ENCODE data around the gene E2F4. TPM values are rescaled to one million over a fixed set of nuclear protein-coding genes. Genes with fewer than 3 reads are reported as not detected.

Gene E2F4
- total RNA-seq, 1 donor from 2014 or later: 97.0 TPM

- TF ChIP-seq CTCF (conservative IDR thresholded peaks at IDR 0.05): no peak
- H3K27ac Mint-ChIP-seq (ENCODE audit: unreplicated experiment): no peak overlapping the region
- H3K36me3 Mint-ChIP-seq (ENCODE audit: low read depth): no peaks in the 10 kb centered on the region
- H3K4me3 Mint-ChIP-seq: no peak overlapping the region
- H3K4me1 Mint-ChIP-seq: peaks cover 15% of the 10 kb centered on the region
- no peak for DNase-seq (ENCODE audit: low read depth, low spot score)
- H3K9me3 Mint-ChIP-seq: no peaks in the 10 kb centered on the region
- peaks cover 95% of the 10 kb centered on the region for H3K27me3 Mint-ChIP-seq (ENCODE audit: low read depth)
These were observed 35.7 kb upstream of the E2F4 start for GRCh38 chr16:67156143-67156844.

DNA sequence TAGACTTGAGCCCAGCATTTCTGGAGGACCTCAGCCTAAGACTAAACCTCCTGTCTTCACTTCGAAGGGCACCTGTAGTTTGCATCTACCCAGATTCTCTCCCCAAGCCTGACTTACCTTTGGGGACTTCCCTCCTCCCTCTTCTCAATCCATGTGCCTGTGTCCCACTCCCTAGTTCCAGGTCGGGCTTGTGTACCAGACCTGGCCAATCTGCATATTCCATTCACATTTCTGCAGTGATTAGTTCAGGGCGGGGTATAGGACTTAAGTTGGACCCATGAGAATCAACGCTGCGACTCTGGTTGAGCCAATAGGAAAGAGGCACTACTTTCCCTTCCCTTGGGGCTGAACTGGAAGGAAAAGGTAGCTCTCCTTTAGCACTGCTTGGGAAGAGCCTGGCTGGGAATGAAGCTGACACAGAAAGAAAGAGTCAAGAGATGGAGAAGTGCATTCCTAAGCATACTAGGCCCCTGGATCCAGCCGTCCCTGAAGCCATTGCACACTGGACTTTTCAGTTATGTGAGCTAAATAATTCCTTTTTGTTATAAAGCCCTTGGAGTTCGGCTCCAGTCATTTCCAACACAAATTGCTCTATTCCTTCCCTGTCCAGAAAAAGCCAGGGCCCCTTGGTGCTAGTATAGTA is 34.7 kb upstream of the E2F4 start:
- no peak for DNase-seq (ENCODE audit: low read depth, low spot score)
- no peak for TF ChIP-seq CTCF (conservative IDR thresholded peaks at IDR 0.05)
- peaks cover 15% of the 10 kb centered on the region for H3K4me1 Mint-ChIP-seq
- H3K27ac Mint-ChIP-seq (ENCODE audit: unreplicated experiment): no peak overlapping the region
- H3K36me3 Mint-ChIP-seq (ENCODE audit: low read depth): no peaks in the 10 kb centered on the region
- peak overlapping the region; percentile 54 for H3K4me3 Mint-ChIP-seq
- H3K27me3 Mint-ChIP-seq (ENCODE audit: low read depth): peaks cover 95% of the 10 kb centered on the region
- H3K9me3 Mint-ChIP-seq: no peaks in the 10 kb centered on the region

GRCh38 chr16:67157892-67158635 is 33.9 kb upstream of the E2F4 start:
- Mint-ChIP-seq H3K36me3 (ENCODE audit: low read depth) (no peaks in the 10 kb centered on the region), H3K27me3 (ENCODE audit: low read depth) (peaks cover 95% of the 10 kb centered on the region), H3K4me1 (peaks cover 15% of the 10 kb centered on the region), H3K4me3 (peak overlapping the region; percentile 54), H3K9me3 (no peaks in the 10 kb centered on the region), H3K27ac (ENCODE audit: unreplicated experiment) (no peak overlapping the region)
- DNase-seq (ENCODE audit: low read depth, low spot score): no peak
- TF ChIP-seq CTCF (conservative IDR thresholded peaks at IDR 0.05): no peak

DNA sequence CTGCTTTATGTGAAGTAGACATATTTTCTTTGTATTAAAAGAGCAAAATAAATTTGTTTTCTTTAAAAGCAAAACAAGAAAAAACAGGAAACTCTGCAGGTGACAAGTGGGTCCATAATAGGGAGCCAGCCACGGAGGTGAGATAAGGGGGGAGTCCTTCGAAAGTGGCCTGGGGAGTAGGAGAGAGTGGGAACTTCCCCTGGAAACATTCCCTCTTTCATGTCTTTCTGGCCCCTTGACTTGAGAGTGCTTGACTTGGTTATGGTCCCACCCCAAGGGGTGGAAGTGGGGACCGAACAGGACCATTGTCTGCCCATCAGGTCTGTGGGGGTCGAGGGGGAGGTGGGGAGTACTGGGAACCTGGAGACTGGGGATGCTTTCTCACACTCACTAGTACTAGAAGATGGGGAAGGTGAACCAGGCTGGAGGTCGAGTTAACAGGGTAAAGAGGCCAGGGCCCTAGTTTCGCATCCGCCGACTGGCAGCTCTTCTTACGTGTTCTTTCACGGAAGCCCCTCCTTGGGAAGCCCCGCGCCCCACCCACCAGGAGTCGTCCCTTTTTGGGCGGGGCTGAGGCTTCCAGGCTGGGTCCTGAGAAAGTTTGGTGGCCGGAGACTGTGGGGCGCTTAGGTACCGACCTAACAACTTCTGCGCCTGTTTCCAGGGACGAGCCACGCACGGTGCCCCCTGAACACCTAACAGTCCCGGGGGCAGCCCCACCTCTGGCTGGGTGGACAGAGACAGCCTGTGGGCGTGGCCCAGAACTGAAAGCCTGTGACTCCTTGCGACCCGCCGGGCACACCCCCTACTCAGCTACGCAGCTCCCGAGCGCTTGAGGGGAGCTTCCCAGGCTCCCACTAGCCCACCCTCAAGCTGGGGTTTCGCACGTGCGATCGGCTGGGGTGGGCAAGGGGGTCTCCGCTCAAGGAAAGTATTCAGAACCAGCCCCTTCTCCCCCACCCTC is 33.0 kb upstream of the E2F4 start:
- Mint-ChIP-seq H3K27me3 (ENCODE audit: low read depth) (peaks cover 95% of the 10 kb centered on the region), H3K4me3 (peak overlapping the region; percentile 54), H3K4me1 (peaks cover 15% of the 10 kb centered on the region), H3K27ac (ENCODE audit: unreplicated experiment) (no peak overlapping the region), H3K36me3 (ENCODE audit: low read depth) (no peaks in the 10 kb centered on the region), H3K9me3 (no peaks in the 10 kb centered on the region)
- no peak for DNase-seq (ENCODE audit: low read depth, low spot score)
- TF ChIP-seq CTCF (conservative IDR thresholded peaks at IDR 0.05): no peak

DNA sequence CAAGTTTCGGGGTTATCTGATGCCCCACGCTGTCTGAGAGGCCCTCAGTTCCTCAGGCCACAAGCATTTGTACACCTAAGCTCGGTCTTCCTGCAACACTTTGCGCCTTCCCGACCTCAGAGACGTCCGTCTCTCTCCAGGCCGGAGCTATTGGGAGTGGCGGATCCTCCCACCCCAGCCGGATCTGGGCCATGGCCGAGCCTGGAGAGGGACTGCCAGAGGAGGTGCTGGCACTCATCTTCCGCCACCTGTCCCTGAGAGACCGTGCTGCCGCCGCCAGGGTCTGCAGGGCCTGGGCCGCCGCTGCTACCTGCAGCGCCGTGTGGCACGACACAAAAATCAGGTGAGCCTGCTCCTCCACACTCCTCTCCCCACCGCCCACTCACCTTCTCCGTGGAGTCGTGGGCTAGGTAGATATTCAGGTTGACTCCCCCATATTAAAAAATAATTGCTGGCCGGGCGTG is 30.3 kb upstream of the E2F4 start:
- Mint-ChIP-seq H3K27ac (ENCODE audit: unreplicated experiment) (no peak overlapping the region), H3K4me3 (peak overlapping the region; percentile 64), H3K9me3 (no peaks in the 10 kb centered on the region), H3K27me3 (ENCODE audit: low read depth) (peaks cover 97% of the 10 kb centered on the region), H3K36me3 (ENCODE audit: low read depth) (no peaks in the 10 kb centered on the region), H3K4me1 (peaks cover 15% of the 10 kb centered on the region)
- no peak for TF ChIP-seq CTCF (conservative IDR thresholded peaks at IDR 0.05)
- DNase-seq (ENCODE audit: low read depth, low spot score): no peak

All from neural crest cell (in vitro differentiated cells).